Measurements from ENCODE around the gene LRRC28.

- TF ChIP-seq CTCF (IDR thresholded peaks at IDR 0.05; ENCODE audit: insufficient read depth, low read length), result no peak
- TF ChIP-seq SPI1 (IDR thresholded peaks at IDR 0.05; ENCODE audit: borderline replicate concordance, low read depth), result no peak
Measured at GRCh38 chr15:99247062-99247461, 4.2 kb upstream of the LRRC28 start.
